Stimulated activated naive CD8-positive, alpha-beta T cell treated with anti-CD3 and anti-CD28 coated beads, Interleukin-15, Interleukin-2, amounts not matched to agents 100 ng/mL and 50 ng/mL, for 24 hours (primary cell): Measurements from ENCODE around the gene TNFRSF6B.

ENCODE experiments used
- H3K27ac Mint-ChIP-seq: one replicate; pipeline ENCODE4 v1.8.0; 2021; ENCODE audit warnings: mild to moderate bottlenecking, mixed read lengths
- H3K27me3 Mint-ChIP-seq: one replicate; pipeline ENCODE4 v1.8.0; 2021; ENCODE audit warnings: mixed read lengths
- H3K36me3 Mint-ChIP-seq: one replicate; pipeline ENCODE4 v1.8.0; 2021; ENCODE audit warnings: low read depth, mixed read lengths
- H3K4me1 Mint-ChIP-seq: one replicate; pipeline ENCODE4 v1.8.0; 2021; ENCODE audit warnings: low read depth, mixed read lengths
- H3K4me3 Mint-ChIP-seq: one replicate; pipeline ENCODE4 v1.8.0; 2021; ENCODE audit warnings: mild to moderate bottlenecking, mixed read lengths
- H3K9me3 Mint-ChIP-seq: one replicate; pipeline ENCODE4 v1.8.0; 2021; ENCODE audit warnings: mixed read lengths

Gene TNFRSF6B

DNA sequence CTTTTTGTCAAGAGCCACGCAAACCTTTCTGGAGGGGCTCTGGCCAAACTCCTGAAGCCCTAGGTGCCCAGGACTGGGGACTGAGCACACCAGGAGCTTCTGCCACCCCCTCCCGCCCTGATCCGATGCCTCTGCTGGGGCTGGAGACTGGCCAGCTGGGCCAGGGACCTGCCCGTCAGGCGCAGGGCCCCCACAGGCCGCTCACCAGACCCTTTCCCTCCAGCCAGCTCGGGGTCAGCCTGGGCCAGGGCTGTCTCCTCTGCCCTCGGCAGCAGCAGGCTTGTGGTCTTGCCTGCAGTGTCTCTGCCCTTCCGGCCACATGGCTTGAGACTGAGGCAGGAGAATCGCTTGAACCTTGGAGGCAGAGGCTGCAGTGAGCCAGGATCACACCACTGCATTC is 23.8 kb upstream of the TNFRSF6B start:
- Mint-ChIP-seq H3K4me3 (no peak overlapping the region), H3K27me3 (no peaks in the 10 kb centered on the region), H3K27ac (no peak overlapping the region), H3K9me3 (no peaks in the 10 kb centered on the region), H3K36me3 (peaks cover 37% of the 10 kb centered on the region), H3K4me1 (no peaks in the 10 kb centered on the region)

- H3K27ac Mint-ChIP-seq = no peak overlapping the region
- H3K4me1 Mint-ChIP-seq = no peaks in the 10 kb centered on the region
- no peak overlapping the region for H3K4me3 Mint-ChIP-seq
- no peaks in the 10 kb centered on the region for H3K9me3 Mint-ChIP-seq
- peaks cover 33% of the 10 kb centered on the region for H3K36me3 Mint-ChIP-seq
- H3K27me3 Mint-ChIP-seq = no peaks in the 10 kb centered on the region
Measured at GRCh38 chr20:63673951-63674350, 22.5 kb upstream of the TNFRSF6B start.

GRCh38 chr20:63675681-63676368 is 20.6 kb upstream of the TNFRSF6B start:
- H3K27ac Mint-ChIP-seq = no peak overlapping the region
- H3K4me3 Mint-ChIP-seq = no peak overlapping the region
- H3K4me1 Mint-ChIP-seq = no peaks in the 10 kb centered on the region
- no peaks in the 10 kb centered on the region for H3K27me3 Mint-ChIP-seq
- H3K36me3 Mint-ChIP-seq = peaks cover 28% of the 10 kb centered on the region
- no peaks in the 10 kb centered on the region for H3K9me3 Mint-ChIP-seq

GRCh38 chr20:63678071-63678470 is 18.4 kb upstream of the TNFRSF6B start:
- no peaks in the 10 kb centered on the region for H3K27me3 Mint-ChIP-seq
- no peaks in the 10 kb centered on the region for H3K4me1 Mint-ChIP-seq
- H3K27ac Mint-ChIP-seq = no peak overlapping the region
- H3K4me3 Mint-ChIP-seq = no peak overlapping the region
- no peaks in the 10 kb centered on the region for H3K9me3 Mint-ChIP-seq
- peaks cover 24% of the 10 kb centered on the region for H3K36me3 Mint-ChIP-seq

GRCh38 chr20:63678667-63679465 is 17.6 kb upstream of the TNFRSF6B start:
- Mint-ChIP-seq H3K27me3 (no peaks in the 10 kb centered on the region), H3K36me3 (peaks cover 25% of the 10 kb centered on the region), H3K4me1 (no peaks in the 10 kb centered on the region), H3K27ac (no peak overlapping the region), H3K4me3 (no peak overlapping the region), H3K9me3 (no peaks in the 10 kb centered on the region)

DNA sequence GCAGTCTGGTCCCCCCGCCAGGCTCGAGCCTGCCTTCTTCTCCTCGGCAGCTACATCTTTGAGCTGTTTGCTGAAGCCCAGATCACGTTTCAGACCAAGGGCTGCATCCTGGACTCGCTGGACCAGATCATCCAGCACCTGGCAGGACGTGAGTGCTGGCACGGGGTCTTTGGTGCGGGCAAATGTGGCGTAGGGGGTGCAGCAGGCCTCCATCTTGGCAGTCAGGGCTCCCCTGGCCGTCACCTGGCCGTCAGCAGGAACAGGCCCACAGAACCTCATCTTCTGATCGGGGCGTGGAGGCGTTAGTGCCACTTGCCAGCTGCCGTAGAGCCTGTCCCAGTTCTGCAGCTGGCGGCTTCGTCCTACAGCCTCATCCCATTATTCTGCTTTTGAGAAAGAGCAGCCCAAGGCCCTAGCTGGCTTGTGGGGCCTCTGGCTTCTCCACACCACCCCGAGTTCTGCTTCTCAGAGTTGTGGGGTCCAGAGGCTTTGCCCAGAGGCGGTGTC is 16.6 kb upstream of the TNFRSF6B start:
- Mint-ChIP-seq H3K27me3 (no peaks in the 10 kb centered on the region), H3K4me1 (no peaks in the 10 kb centered on the region), H3K4me3 (no peak overlapping the region), H3K27ac (no peak overlapping the region), H3K9me3 (no peaks in the 10 kb centered on the region), H3K36me3 (peaks cover 22% of the 10 kb centered on the region)

DNA sequence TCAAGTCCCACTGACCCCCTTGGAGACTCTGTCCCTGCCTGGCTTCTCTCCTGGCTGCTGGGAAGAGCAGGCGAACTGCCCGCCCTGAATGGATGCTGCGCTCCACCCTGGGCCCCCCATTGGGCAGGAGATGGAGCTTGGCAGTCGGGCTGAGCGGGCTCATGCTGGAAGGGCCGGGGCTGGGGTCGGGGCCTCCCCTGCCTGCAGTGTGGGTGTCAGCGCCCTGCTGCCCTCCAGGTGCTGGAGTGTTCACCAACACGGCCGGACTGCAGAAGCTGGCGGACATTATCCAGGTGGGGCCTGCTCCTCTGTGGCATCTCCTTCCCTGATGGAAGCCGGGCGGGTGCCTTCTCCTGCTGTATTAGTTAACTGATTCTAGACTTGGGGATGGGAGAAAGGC is 16.0 kb upstream of the TNFRSF6B start:
- Mint-ChIP-seq H3K27me3 (no peaks in the 10 kb centered on the region), H3K4me1 (no peaks in the 10 kb centered on the region), H3K4me3 (no peak overlapping the region), H3K9me3 (no peaks in the 10 kb centered on the region), H3K36me3 (peaks cover 19% of the 10 kb centered on the region), H3K27ac (no peak overlapping the region)

DNA sequence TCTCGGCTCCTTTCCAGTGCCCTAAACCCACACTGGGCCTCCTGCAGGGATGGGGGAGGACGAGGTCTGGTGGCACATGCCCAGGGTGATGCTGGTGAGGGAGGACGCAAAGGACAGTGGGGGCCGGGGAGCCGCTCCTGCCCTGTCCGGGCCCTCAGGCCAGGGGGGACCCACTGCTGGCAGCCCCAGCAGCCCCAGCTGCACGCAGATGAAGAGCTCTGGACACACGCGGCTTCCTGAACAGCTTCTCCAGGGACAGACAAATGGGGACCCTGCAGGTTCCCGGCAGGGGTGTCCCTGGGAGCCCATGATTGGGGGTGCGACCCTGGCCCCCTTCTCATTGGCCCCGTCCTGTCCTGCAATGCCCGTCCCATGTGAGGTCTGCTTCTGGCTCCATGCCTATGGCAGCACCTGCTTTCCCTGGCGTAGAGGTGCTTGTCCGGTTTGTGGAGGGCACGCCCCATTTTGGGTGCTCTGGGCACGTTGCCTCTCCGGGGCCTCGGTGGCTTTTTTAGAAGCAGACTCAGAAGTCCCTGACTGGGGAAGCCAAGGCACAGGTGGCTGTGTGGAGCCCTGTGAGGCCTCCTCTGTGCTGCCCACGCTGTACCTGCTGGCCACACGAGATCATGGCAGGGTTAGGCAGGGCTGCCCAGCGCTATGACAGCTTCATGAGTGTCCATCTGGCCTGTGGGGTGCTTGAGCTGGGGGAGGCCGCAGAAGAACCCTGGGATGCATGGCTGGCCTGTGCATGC is 15.4 kb upstream of the TNFRSF6B start:
- H3K4me1 Mint-ChIP-seq = no peaks in the 10 kb centered on the region
- no peaks in the 10 kb centered on the region for H3K9me3 Mint-ChIP-seq
- no peaks in the 10 kb centered on the region for H3K27me3 Mint-ChIP-seq
- no peak overlapping the region for H3K4me3 Mint-ChIP-seq
- H3K27ac Mint-ChIP-seq = no peak overlapping the region
- peaks cover 19% of the 10 kb centered on the region for H3K36me3 Mint-ChIP-seq

- no peaks in the 10 kb centered on the region for H3K9me3 Mint-ChIP-seq
- H3K4me1 Mint-ChIP-seq = peaks cover 5% of the 10 kb centered on the region
- peaks cover 19% of the 10 kb centered on the region for H3K36me3 Mint-ChIP-seq
- H3K4me3 Mint-ChIP-seq = no peak overlapping the region
- H3K27ac Mint-ChIP-seq = no peak overlapping the region
- H3K27me3 Mint-ChIP-seq = no peaks in the 10 kb centered on the region
Measured at GRCh38 chr20:63681609-63682142, 14.8 kb upstream of the TNFRSF6B start.

GRCh38 chr20:63682384-63683139 is 13.9 kb upstream of the TNFRSF6B start:
- Mint-ChIP-seq H3K9me3 (no peaks in the 10 kb centered on the region), H3K36me3 (peaks cover 12% of the 10 kb centered on the region), H3K27ac (no peak overlapping the region), H3K4me1 (peaks cover 8% of the 10 kb centered on the region), H3K27me3 (no peaks in the 10 kb centered on the region), H3K4me3 (no peak overlapping the region)

- H3K36me3 Mint-ChIP-seq = peaks cover 5% of the 10 kb centered on the region
- H3K4me3 Mint-ChIP-seq = no peak overlapping the region
- H3K27ac Mint-ChIP-seq = no peak overlapping the region
- no peaks in the 10 kb centered on the region for H3K9me3 Mint-ChIP-seq
- peaks cover 8% of the 10 kb centered on the region for H3K4me1 Mint-ChIP-seq
- no peaks in the 10 kb centered on the region for H3K27me3 Mint-ChIP-seq
Measured at GRCh38 chr20:63685269-63686026, 11.0 kb upstream of the TNFRSF6B start.

- peaks cover 8% of the 10 kb centered on the region for H3K4me1 Mint-ChIP-seq
- H3K9me3 Mint-ChIP-seq = no peaks in the 10 kb centered on the region
- no peak overlapping the region for H3K4me3 Mint-ChIP-seq
- H3K36me3 Mint-ChIP-seq = peaks cover 5% of the 10 kb centered on the region
- H3K27me3 Mint-ChIP-seq = no peaks in the 10 kb centered on the region
- H3K27ac Mint-ChIP-seq = no peak overlapping the region
Measured at GRCh38 chr20:63686094-63686491, 10.4 kb upstream of the TNFRSF6B start.

- Mint-ChIP-seq H3K4me3 (no peak overlapping the region), H3K27ac (no peak overlapping the region), H3K36me3 (peaks cover 5% of the 10 kb centered on the region), H3K4me1 (peaks cover 8% of the 10 kb centered on the region), H3K27me3 (no peaks in the 10 kb centered on the region), H3K9me3 (no peaks in the 10 kb centered on the region)
Measured at GRCh38 chr20:63686492-63687321, 9.7 kb upstream of the TNFRSF6B start.
